MM.1S (cell line): ENCODE measurements around the gene PRAMEF4.
"Not testable (repeated sequence)": the region's sequence is repeated elsewhere in the genome, so short reads cannot be mapped to it uniquely, and the experiment has no call there.

Experiments
- EZH2 ChIP-seq: fragments of 300-600 bp; sonication (generic); optimal IDR thresholded peaks from 2 replicates; pipeline ENCODE3; 2017; ENCODE audit warnings: low read depth, mild to moderate bottlenecking, antibody characterized with exemption, low read length, mixed read lengths
- TF ChIP-seq, protein P1 (sequence below): fragments of 300-600 bp; sonication (generic); IDR thresholded peaks from 2 replicates; pipeline ENCODE4 v1.5.1; 2016; ENCODE audit warnings: antibody characterized with exemption, low read length, mixed read lengths

DNA sequence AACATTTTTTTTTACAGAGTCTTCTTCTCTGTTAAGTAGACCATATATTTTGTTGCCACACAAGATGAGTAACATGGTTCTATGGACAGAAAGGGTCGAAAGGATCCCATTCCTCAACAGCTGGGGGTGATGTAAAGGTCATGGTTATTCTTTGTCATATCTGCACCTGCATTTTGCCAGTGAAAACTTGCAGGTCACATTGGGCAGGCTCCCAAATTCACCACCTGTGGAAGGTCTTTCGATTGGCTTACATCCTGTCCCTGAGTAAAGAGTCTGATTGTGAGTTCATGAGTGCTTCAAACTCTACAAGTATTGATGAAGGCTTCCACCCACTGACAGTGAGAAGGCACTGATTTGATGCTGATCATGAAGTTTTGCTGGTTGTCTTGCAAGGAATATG is 52.8 kb downstream of the PRAMEF4 start:
- TF ChIP-seq, protein P1, sequence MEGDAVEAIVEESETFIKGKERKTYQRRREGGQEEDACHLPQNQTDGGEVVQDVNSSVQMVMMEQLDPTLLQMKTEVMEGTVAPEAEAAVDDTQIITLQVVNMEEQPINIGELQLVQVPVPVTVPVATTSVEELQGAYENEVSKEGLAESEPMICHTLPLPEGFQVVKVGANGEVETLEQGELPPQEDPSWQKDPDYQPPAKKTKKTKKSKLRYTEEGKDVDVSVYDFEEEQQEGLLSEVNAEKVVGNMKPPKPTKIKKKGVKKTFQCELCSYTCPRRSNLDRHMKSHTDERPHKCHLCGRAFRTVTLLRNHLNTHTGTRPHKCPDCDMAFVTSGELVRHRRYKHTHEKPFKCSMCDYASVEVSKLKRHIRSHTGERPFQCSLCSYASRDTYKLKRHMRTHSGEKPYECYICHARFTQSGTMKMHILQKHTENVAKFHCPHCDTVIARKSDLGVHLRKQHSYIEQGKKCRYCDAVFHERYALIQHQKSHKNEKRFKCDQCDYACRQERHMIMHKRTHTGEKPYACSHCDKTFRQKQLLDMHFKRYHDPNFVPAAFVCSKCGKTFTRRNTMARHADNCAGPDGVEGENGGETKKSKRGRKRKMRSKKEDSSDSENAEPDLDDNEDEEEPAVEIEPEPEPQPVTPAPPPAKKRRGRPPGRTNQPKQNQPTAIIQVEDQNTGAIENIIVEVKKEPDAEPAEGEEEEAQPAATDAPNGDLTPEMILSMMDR, result not testable (repeated sequence)
- TF ChIP-seq EZH2, result not testable (repeated sequence)
